CMK (cell line): ENCODE measurements around the gene SLAMF9.

ENCODE experiments used
- DNase-seq: peaks from one replicate; pipeline ENCODE4 v3.0.0-alpha.2; 2010; ENCODE audit warnings: low read depth

Gene SLAMF9

DNA sequence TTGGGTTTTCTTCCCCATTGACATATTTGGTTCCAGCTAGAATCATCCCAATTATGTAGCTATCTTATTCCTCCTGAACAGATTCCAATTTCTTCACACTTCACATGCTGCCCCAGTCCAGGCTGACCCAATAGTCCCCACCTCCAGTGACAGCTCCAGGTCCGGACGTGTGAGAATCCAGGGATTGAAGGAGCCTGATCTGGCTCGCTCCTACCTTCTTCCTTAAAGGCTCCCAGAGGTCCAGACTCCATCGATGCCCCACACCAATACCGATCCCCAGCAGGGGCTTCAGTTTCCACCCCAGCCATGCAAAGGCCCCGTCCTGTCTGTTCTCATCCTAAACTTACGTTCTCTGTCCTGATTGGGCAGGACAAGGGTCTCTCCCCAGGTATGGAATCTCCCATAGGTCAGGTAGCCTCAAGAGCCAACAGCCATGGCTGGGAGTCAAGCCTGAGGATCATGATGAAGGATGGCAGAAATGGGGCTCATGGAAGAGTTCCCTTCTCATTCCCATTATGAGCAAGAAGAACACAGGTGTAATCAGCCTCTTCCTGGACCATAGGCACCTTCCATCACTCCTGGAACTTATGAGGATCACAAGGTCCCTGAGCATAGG lies 20.4 kb upstream of the SLAMF9 start:
- no peak for DNase-seq

DNA sequence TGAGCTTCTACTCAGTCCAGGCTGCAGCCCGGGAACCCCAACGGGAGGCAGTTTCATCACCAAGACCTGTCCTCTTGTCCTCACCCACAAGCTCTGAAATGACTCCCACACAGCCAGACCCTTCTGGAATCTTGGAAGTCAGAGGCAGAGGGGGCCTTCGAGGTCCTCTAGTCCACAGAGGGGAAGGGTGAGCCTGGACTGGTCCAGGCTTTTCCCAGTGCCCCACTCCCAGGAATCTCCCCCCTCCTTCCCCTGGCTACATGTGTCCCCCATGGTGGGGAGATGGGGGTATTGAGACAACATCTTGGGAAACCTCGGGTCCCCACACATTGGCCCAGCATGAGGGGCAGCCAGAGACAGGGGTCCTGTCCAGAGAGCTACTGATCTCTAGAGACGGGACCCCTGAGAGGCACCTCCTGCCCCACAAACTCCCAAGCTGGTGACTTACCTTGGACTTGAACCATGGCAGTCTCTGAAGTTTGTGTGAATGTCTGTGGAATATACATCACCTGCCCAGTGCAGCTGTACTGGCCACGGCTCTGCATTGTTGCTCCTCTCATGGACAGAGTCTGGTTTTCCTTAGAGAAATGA lies 19.4 kb upstream of the SLAMF9 start:
- no peak for DNase-seq

DNA sequence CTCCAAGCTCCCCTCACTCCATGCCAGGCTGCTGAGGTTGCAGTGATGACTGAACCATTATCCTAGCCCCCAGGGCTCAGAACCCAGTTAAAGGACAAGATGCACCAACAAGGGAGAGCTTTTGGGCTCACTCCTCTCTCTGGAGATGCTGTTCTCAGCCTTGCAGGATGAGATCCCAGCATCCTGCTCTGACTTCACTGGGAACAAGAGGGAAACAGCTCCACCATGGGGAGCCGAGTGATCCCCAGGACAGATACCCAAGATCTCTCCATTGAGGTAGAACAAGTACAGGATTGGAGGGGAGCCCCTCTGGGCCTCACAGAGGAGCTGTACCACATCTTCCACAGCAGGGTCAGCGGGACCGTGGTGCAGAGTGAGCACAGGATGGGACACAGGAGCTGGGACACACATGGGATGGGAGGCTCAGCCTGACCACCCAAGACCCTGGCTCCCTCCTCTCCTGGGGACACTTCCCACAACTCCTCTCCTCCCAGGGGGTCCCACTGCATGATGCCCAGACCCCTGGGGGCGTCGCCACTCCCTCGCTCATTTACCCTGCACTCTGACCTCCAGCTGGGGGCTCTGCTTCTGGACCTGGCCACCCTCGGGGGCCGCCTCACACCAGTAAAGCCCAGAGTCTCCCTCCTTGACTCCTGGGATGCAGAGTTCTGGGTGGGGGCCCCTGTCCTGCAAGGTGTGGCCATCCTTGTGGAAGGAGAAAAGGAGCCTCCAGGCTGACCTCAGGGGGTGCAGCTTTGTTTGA lies 18.6 kb upstream of the SLAMF9 start:
- no peak for DNase-seq

DNA sequence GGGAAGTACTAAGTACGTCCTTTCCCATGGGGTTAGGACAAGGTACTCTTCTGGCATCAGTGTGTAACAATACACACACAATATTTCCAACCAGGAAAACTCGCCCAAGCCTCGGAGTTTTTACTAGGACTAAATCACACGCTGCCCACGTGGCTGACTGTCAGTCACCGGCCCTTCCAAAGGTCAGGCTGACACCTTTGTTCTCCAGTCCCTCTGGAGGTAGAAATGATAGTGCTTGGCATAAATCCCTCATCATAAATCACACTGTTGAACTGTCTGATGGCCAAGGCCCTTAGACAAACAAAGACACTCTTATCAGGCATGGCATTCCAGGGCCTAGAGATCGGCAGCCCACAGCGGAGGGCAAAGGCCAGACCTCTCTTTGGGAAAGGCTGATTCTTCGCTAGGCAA lies 16.9 kb upstream of the SLAMF9 start:
- no peak for DNase-seq

DNA sequence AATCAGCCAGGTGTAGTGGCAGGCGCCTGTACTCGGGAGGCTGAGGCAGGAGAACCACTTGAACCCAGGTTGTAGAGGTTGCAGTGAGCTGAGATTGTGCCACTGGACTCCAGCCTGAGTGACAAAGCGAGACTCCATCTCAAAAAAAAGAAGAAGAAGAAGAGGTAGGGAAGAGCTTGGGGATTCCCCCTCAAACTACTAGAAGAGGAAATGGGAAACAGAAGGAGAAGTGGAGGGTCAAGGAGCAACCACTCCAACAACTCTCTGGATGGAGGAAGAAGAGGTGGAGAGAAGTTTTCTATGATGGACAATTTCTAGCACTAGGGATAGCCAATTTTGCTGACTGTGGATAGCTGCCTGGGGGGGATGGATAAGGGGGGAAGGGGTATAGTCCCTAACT lies 14.9 kb upstream of the SLAMF9 start:
- DNase-seq: no peak

DNA sequence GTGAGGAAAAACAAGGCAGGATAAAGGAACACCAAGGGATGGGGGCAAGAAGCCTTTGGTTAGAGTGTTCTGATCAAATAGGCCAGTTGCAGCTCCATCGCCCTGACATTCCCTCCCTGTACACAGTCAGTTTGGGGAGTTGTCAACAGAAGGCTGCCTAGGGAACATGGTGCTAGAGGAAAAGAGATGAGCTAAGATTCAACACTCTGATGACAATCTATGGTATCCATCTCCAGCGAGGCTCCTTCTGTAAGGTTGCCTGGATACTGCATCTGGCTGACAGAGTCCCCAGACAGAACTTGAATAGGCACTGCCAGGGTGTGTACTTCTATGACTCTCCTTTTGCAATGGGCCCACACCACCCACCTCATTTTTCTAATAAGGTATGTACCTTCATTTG lies 11.2 kb upstream of the SLAMF9 start:
- DNase-seq: no peak

- no peak for DNase-seq
Measured at GRCh38 chr1:159964144-159964543, 10.1 kb upstream of the SLAMF9 start.

GRCh38 chr1:159962176-159962575 lies 8.1 kb upstream of the SLAMF9 start:
- DNase-seq: no peak

DNA sequence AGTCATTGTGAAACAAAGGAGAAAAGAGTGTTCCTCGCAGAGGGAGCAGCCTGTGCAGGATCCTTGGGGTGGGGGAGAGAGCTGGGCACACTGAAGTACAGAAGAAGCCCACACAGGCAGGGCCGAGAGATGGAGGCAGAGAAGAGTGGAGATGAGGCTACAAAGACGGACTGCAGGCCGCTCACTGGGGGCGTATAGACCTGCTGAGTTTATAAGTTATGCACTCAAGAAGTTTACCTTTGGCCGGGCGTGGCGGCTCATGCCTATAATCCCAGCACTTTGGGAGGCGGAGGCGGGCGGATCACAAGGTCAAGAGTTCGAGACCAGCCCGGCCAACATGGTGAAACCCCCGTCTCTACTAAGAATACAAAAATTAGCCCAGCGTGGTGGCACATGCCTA lies 7.6 kb upstream of the SLAMF9 start:
- DNase-seq: no peak

- no peak for DNase-seq
Measured at GRCh38 chr1:159960721-159961381, 6.8 kb upstream of the SLAMF9 start.

DNA sequence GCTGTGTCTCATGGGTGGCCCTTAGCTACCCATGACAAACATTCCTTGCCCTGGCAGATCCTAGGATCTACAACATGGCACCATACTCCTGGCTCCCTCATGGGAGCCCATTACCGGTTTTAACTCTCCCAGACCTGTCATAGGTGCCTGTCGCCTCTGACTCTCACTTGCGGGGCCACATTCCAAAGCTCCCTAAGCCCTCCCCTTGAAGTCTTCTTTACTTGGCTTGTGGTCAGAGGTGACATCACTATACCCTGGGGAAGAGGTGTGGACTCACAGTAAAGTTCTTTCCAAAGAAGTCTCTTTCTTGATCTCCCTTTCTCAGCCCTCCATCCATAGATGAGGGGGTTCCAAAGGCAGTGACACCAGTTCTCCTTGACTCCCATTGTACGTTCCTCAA lies 5.4 kb upstream of the SLAMF9 start:
- no peak for DNase-seq

- no peak for DNase-seq
Measured at GRCh38 chr1:159958719-159959380, 4.8 kb upstream of the SLAMF9 start.

DNA sequence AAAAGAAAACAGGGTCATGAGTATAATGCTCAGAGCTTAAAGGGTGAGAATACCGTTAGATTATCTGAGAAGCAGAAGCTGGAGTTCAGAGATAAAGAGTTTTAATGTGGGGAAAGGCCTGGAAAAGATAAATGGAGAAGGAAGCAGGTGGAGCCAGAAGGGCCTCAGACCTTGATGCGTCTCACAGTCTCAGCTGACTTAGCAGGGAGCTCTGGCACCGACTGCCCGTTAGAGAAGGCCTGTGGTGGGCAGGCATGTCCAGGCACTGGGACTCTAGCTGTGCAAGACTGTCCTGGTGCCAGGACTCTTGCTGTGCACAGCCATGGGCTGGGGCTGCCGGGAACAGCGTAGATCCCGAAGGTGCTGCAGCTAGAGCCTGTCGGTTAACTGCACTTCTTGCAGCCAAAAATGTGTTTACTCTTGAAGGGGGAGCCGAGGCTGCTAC lies 3.8 kb upstream of the SLAMF9 start:
- DNase-seq: no peak

DNA sequence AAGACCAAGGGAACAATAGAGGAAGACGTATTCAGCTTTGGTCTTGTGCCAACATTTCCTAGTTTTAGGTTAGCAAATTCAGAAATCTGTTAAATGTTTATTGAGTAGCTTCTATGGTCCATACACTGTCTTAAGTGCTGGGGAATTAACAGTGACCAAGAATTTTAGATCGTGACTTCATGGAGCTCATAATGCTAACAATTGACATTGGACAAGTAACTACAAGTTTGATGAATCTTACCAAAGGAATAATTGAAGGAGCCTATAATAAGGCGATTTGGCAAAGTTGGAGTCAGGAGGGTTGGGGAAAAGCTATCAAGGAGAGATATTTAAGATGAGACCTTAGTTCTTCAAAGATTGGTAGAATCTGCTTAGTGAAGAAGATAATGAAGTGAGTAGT lies 1.4 kb upstream of the SLAMF9 start:
- no peak for DNase-seq

- DNase-seq: no peak
Measured at GRCh38 chr1:159952932-159953331, 1.1 kb downstream of the SLAMF9 start.

- no peak for DNase-seq
Measured at GRCh38 chr1:159951551-159951950, 2.5 kb downstream of the SLAMF9 start.

GRCh38 chr1:159951016-159951415 lies 3.0 kb downstream of the SLAMF9 start:
- no peak for DNase-seq

DNA sequence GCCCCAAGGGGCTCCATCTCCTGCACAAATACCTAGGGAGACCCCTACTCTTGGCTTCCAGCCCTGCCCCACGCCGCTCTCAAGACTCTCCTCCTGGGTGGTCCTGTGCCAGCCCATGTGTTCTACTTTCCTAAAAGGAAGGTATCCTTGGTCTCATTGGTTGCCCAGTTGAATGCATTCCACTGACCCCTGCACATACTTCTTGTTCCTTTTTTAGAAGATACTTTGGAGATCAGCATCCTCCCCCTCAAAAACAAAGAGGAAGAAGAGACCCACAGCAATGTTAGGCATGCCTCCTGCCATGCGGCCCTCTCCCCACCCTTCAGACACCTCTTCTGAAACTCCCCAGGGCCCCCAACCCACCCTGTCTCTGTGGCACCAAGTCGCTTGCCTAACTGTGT lies 4.1 kb downstream of the SLAMF9 start:
- no peak for DNase-seq

DNA sequence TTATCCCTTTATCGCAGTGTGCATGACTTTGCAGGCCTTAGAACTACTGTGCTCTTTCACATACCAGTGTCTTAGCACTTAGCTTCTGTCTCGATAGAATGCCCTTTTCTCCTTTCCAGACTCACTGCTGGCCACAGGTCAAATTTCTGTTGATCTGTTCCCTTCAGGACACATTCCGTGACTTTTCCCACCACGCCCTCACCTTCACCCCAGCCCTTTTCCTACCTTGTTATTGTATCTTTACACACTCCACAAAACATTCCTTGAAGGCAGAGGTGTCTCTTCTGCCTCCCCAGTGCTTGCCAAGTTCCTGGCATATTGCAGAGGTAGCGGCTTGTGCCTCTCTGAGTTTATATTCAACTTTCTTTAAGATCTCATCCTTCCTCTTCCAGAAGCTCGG lies 4.9 kb downstream of the SLAMF9 start:
- DNase-seq: no peak

DNA sequence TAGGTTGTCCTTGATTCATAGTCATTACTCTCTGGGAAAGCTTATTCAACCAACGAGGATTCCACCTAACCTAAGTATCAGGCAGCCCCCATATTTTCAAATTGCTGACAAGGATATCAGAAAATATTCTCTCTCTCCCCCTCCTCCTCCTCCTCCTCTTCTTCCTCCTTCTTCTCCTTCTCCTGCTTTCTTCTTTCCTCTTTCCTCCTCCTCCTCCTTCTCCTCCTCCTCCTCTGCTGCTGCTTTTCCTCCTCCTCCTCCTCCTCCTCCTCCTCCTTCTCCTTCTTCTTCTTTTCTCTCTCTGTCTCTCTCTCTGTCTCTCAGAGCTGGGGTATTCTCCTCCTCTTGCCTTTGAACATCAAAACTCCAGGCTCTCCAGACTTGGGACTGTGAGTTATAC lies 6.1 kb downstream of the SLAMF9 start:
- no peak for DNase-seq

DNA sequence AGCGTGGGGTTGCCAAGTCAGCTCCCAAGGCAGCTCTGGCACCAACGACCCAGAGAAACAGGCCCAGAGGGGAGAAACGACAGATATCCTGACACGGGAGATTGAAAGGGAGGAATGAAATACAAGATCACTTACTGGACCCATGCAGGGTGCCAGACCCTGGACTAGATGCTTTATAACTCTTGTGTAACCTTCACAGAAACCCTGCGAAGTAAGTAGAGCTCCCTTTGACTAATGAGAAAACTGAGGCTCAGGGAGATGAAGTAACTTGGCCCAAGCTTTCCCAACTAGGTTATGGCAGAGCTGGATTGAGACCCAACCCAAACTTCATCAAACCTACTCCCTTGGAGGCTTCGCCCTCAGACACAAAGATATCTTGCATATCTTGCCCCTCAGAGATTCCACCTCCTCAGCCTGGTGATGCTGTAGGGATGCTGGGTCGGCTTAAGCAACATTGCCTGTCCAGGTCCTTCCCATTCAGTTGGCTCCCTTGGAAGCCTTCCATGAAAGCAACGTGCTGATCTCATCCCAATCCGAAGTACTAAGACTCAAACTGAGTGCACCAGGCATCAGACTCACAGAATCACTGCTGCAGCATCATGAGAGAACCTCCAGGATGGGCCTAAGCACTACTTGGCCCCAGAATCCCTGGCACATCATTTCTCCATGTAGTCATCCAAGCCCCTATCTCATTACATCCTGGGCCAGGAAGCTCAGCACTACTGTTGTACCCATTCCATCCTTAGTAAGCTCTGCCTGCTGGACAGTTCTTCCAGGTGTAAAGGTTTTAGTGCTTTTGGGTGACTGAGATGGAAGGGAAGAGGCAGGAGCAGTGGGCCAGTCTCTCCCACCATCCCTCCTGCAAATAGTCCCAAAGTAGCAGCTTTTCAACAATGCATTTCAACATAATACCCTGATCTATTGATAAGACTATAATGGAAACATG lies 7.5 kb downstream of the SLAMF9 start:
- no peak for DNase-seq
